ENCODE results near the gene NPR3. TPM values are rescaled to one million over a fixed set of nuclear protein-coding genes. Genes with fewer than 3 reads are reported as not detected.

Gene NPR3, protein sequence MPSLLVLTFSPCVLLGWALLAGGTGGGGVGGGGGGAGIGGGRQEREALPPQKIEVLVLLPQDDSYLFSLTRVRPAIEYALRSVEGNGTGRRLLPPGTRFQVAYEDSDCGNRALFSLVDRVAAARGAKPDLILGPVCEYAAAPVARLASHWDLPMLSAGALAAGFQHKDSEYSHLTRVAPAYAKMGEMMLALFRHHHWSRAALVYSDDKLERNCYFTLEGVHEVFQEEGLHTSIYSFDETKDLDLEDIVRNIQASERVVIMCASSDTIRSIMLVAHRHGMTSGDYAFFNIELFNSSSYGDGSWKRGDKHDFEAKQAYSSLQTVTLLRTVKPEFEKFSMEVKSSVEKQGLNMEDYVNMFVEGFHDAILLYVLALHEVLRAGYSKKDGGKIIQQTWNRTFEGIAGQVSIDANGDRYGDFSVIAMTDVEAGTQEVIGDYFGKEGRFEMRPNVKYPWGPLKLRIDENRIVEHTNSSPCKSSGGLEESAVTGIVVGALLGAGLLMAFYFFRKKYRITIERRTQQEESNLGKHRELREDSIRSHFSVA
- 10 to 100 TPM; 21.1 to 41.0 TPM for total RNA-seq
- polyA plus RNA-seq (ENCODE audit: insufficient read length in 2 of 2), result 1 to 10 TPM; 6.8 TPM
- long read RNA-seq, donor 1, partial matches to known transcripts, result 0 of 2 reads
- long read RNA-seq, donor 1, other reads (novel, unspliced or antisense), result 0 of 2 reads
- long read RNA-seq, donor 2, result 0 reads
- long read RNA-seq, donor 3, partial matches to known transcripts, result 0 of 1 reads
- long read RNA-seq, donor 3, other reads (novel, unspliced or antisense), result 0 of 1 reads
- long read RNA-seq, donor 4, full-length matches to known transcripts, result 13 of 13 reads
- long read RNA-seq, donor 4, partial matches to known transcripts, result 0 of 13 reads
- long read RNA-seq, donor 4, other reads (novel, unspliced or antisense), result 0 of 13 reads

DNA sequence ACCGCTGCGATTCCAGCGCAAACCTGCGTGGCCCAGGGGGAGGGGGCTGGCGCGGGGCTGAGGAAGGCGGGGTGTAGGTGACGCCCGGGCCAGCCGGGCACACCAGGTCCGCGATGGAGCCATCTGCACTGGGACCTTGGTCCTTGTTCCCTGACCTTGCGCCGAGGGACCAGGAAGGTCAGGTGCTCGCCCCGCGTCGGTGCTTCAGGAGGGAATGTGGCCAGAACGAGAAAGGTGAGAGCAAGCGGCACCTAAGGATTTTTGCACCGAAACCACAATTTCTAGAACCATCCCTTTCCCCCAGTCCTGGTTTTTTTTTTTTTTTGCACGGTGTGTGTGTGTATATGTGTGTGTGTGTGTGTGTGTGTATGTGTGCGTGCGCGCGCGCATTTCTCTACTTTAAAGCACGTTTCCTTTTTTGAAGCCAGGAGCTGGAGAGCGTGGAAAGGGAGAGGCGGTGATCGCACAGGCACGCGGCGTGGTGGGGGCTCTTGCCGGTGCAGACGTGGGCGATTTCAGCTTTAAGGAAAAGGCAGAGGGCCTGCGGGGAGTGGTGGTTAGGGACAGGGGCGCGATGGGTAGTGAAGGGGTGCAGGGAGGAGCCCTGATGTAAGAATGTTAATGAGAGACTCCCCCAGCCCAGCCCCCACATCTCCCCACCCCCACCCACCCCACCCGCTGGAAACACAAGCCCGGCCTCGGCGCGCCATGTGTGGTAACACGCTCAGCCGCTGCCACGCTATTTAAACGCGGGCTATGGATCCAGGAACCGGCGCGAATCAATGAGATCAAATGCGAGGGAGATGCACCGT is at the start of gene NPR3:
NPR3 (plus strand) TSS at position 772 of the 812 bp plus-strand sequence. CDS start 456 bp downstream, outside the sequence.
- Histone ChIP-seq H3K4me3 (ENCODE audit: low read depth, low read length) (peak within 1 kb of the TSS; percentile 62), H3K4me1 (ENCODE audit: control insufficient read depth, insufficient read depth, low read length) (peaks cover 43% of the 10 kb centered on the region), H3K27ac (ENCODE audit: low read depth, low read length) (peak within 1 kb of the TSS; percentile 52), H3K9me3 (ENCODE audit: control insufficient read depth, insufficient read depth, low read length) (no peaks in the 10 kb centered on the region), H3K27me3 (ENCODE audit: control insufficient read depth, insufficient read depth, low read length) (peaks cover 58% of the 10 kb centered on the region), H3K36me3 (ENCODE audit: control insufficient read depth, insufficient read depth, low read length) (no peaks in the 10 kb centered on the region)
- DNase-seq (ENCODE audit: low read depth in 4 of 6, low spot score in 6 of 6), result peak in 2 of 6 donors; percentile 68 to 70
- WGBS (ENCODE audit: insufficient coverage), result under 1% methylated on average over 34 of the region's 55 CpGs

DNA sequence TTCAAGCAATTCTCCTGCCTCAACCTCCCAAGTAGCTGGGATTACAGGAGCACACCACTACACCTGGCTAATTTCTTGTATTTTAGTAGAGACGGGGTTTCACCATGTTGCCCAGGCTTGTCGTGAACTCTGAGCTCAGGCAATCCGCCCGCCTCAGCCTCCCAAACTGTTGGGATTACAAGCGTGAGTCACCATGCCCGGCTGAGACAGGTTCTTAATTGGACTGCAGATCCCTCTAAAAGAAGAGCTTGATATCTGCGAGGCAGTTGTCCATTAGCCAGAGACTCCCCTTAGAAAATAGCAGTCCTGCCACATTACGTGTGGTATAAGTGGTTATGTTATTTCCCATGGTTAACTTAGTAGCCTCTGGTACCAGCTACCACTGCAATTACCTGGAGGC is 46.6 kb upstream of the NPR3 start:
- 97% methylated on average over 5 of the region's 8 CpGs for WGBS (ENCODE audit: insufficient coverage)
- DNase-seq (ENCODE audit: low read depth in 4 of 6, low spot score in 6 of 6), result no peak
- H3K36me3 ChIP-seq (ENCODE audit: control insufficient read depth, insufficient read depth, low read length), result no peaks in the 10 kb centered on the region
- no peaks in the 10 kb centered on the region for H3K4me1 ChIP-seq (ENCODE audit: control insufficient read depth, insufficient read depth, low read length)
- no peaks in the 10 kb centered on the region for H3K27me3 ChIP-seq (ENCODE audit: control insufficient read depth, insufficient read depth, low read length)
- H3K9me3 ChIP-seq (ENCODE audit: control insufficient read depth, insufficient read depth, low read length), result peaks cover 6% of the 10 kb centered on the region
- no peak overlapping the region for H3K4me3 ChIP-seq (ENCODE audit: low read depth, low read length)
- H3K27ac ChIP-seq (ENCODE audit: low read depth, low read length), result no peak overlapping the region

DNA sequence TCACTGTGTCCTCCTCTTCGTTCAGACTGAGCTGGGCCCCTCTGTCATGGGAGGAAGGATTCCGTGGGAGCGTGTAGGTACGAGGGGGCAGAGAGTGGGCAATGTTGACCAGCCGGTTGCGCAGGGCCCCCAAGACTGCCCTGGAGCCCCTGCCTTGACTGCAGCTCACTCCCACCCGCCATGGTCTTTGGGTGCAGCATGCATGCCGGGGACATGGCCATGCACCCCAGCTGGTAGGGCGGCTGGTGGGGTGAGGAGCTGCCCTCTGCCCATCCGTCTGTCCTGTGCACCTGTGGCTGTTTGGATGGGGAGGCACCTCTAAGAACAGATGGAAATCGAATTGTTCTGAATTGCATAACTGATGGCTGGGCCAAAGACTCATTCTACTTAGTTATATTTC is 42.6 kb upstream of the NPR3 start:
- Histone ChIP-seq H3K4me1 (ENCODE audit: control insufficient read depth, insufficient read depth, low read length) (no peaks in the 10 kb centered on the region), H3K27me3 (ENCODE audit: control insufficient read depth, insufficient read depth, low read length) (no peaks in the 10 kb centered on the region), H3K9me3 (ENCODE audit: control insufficient read depth, insufficient read depth, low read length) (peaks cover 3% of the 10 kb centered on the region), H3K27ac (ENCODE audit: low read depth, low read length) (no peak overlapping the region), H3K36me3 (ENCODE audit: control insufficient read depth, insufficient read depth, low read length) (peaks cover 2% of the 10 kb centered on the region), H3K4me3 (ENCODE audit: low read depth, low read length) (no peak overlapping the region)
- no peak for DNase-seq (ENCODE audit: low read depth in 4 of 6, low spot score in 6 of 6)
- WGBS (ENCODE audit: insufficient coverage), result 92% methylated on average over 8 of the region's 11 CpGs

DNA sequence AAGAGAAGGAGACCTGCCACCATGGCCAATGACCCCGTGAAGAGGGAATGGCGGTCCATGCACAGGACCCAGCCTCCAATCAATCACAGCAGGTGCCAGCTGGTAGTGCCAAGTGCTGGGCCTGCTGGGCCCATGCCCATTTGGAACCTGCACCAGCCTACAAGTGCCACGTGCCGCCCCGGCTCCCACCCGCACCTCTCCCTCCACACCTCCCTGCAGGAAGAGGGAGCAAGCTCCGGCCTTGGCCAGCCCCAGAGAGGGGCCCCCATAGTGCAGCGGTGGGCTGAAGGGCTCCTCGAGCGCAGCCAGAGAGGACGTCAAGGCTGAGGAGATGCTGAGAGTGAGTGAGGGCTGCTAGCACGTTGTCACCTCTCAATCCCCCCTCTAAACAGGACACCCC is 37.8 kb upstream of the NPR3 start:
- H3K27me3 ChIP-seq (ENCODE audit: control insufficient read depth, insufficient read depth, low read length), result no peaks in the 10 kb centered on the region
- no peak overlapping the region for H3K27ac ChIP-seq (ENCODE audit: low read depth, low read length)
- H3K4me1 ChIP-seq (ENCODE audit: control insufficient read depth, insufficient read depth, low read length), result no peaks in the 10 kb centered on the region
- WGBS (ENCODE audit: insufficient coverage), result 79% methylated on average over 2 of the region's 12 CpGs
- no peak for DNase-seq (ENCODE audit: low read depth in 4 of 6, low spot score in 6 of 6)
- H3K9me3 ChIP-seq (ENCODE audit: control insufficient read depth, insufficient read depth, low read length), result no peaks in the 10 kb centered on the region
- peaks cover 2% of the 10 kb centered on the region for H3K36me3 ChIP-seq (ENCODE audit: control insufficient read depth, insufficient read depth, low read length)
- H3K4me3 ChIP-seq (ENCODE audit: low read depth, low read length), result no peak overlapping the region

DNA sequence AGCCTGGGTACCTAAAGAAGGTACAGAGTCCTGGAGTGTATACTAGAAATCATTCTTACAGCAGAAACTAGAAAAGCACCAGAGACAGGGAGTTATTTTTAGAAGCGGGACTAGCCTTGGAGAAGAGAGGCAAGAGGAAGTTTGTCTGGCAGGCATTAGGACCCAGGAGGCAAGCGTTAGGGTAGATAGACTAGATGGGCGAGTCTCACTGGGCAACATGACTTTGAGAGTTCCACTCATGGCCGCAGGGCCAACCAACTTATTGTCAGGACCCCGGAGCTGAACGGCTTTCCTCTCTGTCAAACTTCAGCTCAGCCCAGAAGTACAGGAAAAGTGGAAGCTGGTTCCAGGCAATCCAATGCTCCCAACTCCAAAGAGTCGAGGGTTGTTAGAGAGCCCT is 34.1 kb upstream of the NPR3 start:
- no peaks in the 10 kb centered on the region for H3K27me3 ChIP-seq (ENCODE audit: control insufficient read depth, insufficient read depth, low read length)
- H3K9me3 ChIP-seq (ENCODE audit: control insufficient read depth, insufficient read depth, low read length), result no peaks in the 10 kb centered on the region
- H3K4me3 ChIP-seq (ENCODE audit: low read depth, low read length), result no peak overlapping the region
- no peaks in the 10 kb centered on the region for H3K4me1 ChIP-seq (ENCODE audit: control insufficient read depth, insufficient read depth, low read length)
- DNase-seq (ENCODE audit: low read depth in 4 of 6, low spot score in 6 of 6), result no peak
- H3K27ac ChIP-seq (ENCODE audit: low read depth, low read length), result no peak overlapping the region
- 90% methylated on average over 7 of the region's 7 CpGs for WGBS (ENCODE audit: insufficient coverage)
- H3K36me3 ChIP-seq (ENCODE audit: control insufficient read depth, insufficient read depth, low read length), result peaks cover 2% of the 10 kb centered on the region

DNA sequence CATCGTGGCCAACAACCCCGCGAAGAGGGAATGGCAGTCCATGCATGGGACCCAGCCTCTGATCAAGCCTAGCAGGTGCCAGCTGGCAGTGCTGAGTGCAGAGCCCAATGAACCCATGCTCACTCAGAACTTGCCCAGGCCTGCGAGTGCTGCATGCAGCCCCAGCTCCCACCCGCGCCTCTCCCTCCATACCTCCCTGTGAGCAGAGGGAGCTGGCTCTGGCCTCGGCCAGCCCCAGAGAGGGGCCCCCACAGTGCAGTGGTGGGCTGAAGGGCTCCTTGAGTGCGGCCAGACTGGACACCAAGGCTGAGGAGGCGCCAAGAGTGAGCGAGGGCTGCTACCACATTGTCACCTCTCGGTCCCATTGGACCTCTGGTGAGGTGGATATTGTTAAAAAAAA is 32.6 kb upstream of the NPR3 start:
- DNase-seq (ENCODE audit: low read depth in 4 of 6, low spot score in 6 of 6), result no peak
- H3K9me3 ChIP-seq (ENCODE audit: control insufficient read depth, insufficient read depth, low read length), result no peaks in the 10 kb centered on the region
- WGBS (ENCODE audit: insufficient coverage), result 84% methylated on average over 7 of the region's 11 CpGs

DNA sequence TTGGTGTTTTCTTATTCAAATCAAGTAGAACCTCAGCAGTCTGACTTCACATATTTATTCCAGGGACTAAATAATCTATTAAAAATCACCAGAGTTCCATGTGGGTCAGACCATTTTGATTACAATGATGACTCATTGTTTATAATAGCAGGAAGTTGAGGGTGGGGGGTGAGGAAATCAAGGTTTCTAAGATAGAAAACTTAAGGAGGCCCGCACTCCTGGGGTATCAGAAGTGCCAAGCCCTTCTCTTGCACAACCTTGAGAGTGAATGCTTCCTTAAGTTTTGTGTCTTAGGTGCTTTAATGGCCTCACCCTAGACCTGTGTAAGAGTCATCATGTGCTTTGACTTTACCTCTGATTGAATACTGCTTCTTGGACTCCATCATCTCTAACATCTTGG is 31.9 kb upstream of the NPR3 start:
- DNase-seq (ENCODE audit: low read depth in 4 of 6, low spot score in 6 of 6), result no peak
- Histone ChIP-seq H3K27ac (ENCODE audit: low read depth, low read length) (no peak overlapping the region), H3K36me3 (ENCODE audit: control insufficient read depth, insufficient read depth, low read length) (no peaks in the 10 kb centered on the region), H3K4me1 (ENCODE audit: control insufficient read depth, insufficient read depth, low read length) (no peaks in the 10 kb centered on the region), H3K27me3 (ENCODE audit: control insufficient read depth, insufficient read depth, low read length) (no peaks in the 10 kb centered on the region), H3K9me3 (ENCODE audit: control insufficient read depth, insufficient read depth, low read length) (peaks cover 5% of the 10 kb centered on the region), H3K4me3 (ENCODE audit: low read depth, low read length) (no peak overlapping the region)
- WGBS (ENCODE audit: insufficient coverage), result 63% methylated on average over 1 of the region's 1 CpG

More for the DNA sequence above, 32.6 kb upstream of the NPR3 start:
- Histone ChIP-seq H3K4me3 (ENCODE audit: low read depth, low read length) (no peak overlapping the region), H3K27ac (ENCODE audit: low read depth, low read length) (no peak overlapping the region), H3K27me3 (ENCODE audit: control insufficient read depth, insufficient read depth, low read length) (no peaks in the 10 kb centered on the region), H3K36me3 (ENCODE audit: control insufficient read depth, insufficient read depth, low read length) (no peaks in the 10 kb centered on the region), H3K4me1 (ENCODE audit: control insufficient read depth, insufficient read depth, low read length) (no peaks in the 10 kb centered on the region)

DNA sequence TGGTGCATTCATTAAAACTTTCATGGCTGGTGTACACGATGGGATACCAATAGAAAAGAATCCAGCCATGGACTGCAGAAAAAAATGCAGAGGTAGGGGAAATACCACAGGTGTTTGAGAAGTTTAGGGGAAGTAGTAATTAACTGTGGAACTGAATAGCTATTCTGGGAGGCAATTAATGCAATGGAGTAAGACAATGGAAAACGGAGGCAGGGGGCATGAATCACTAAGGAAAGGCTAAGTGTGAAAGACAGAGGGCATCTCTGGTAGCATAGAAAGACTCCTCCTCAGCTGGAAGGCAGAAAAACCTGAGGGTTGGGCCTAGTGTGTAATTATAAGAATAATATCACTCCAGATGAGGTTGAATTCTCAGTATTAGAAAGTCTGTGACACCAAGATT is 30.9 kb upstream of the NPR3 start:
- Histone ChIP-seq H3K27ac (ENCODE audit: low read depth, low read length) (no peak overlapping the region), H3K36me3 (ENCODE audit: control insufficient read depth, insufficient read depth, low read length) (no peaks in the 10 kb centered on the region), H3K4me3 (ENCODE audit: low read depth, low read length) (no peak overlapping the region), H3K4me1 (ENCODE audit: control insufficient read depth, insufficient read depth, low read length) (no peaks in the 10 kb centered on the region), H3K9me3 (ENCODE audit: control insufficient read depth, insufficient read depth, low read length) (peaks cover 8% of the 10 kb centered on the region), H3K27me3 (ENCODE audit: control insufficient read depth, insufficient read depth, low read length) (no peaks in the 10 kb centered on the region)
- WGBS (ENCODE audit: insufficient coverage), result 74% methylated on average over 2 of the region's 2 CpGs
- no peak for DNase-seq (ENCODE audit: low read depth in 4 of 6, low spot score in 6 of 6)

DNA sequence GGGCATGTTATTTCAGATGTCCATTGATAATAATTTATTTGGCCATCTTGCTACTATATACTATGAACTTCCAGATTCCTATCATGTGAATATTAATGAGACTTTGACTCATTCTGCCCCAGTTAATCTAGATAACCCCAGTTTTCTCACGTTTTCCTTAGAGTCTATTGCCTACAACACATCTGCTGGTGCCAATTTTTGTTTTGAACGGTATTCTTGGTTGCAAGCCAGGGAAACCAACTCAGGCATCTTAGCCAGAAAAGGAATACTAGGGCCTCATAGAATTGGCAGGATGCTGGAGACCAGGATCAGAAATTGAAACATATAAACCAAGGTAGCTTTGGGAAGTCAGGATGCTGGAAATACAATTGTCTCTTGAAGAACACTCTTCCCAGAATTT is 28.0 kb upstream of the NPR3 start:
- Histone ChIP-seq H3K4me3 (ENCODE audit: low read depth, low read length) (no peak overlapping the region), H3K9me3 (ENCODE audit: control insufficient read depth, insufficient read depth, low read length) (peaks cover 8% of the 10 kb centered on the region), H3K36me3 (ENCODE audit: control insufficient read depth, insufficient read depth, low read length) (no peaks in the 10 kb centered on the region), H3K4me1 (ENCODE audit: control insufficient read depth, insufficient read depth, low read length) (no peaks in the 10 kb centered on the region), H3K27me3 (ENCODE audit: control insufficient read depth, insufficient read depth, low read length) (no peaks in the 10 kb centered on the region), H3K27ac (ENCODE audit: low read depth, low read length) (no peak overlapping the region)
- peak in 1 of 6 donors; percentile 24 for DNase-seq (ENCODE audit: low read depth in 4 of 6, low spot score in 6 of 6)
- 88% methylated on average over 1 of the region's 2 CpGs for WGBS (ENCODE audit: insufficient coverage)
